ENCODE results near the gene NFATC1. TPM values are rescaled to one million over a fixed set of nuclear protein-coding genes. Genes with fewer than 3 reads are reported as not detected.

NFATC1 gene
- total RNA-seq, 1 donor from 2014 or later = 52.6 TPM

DNA sequence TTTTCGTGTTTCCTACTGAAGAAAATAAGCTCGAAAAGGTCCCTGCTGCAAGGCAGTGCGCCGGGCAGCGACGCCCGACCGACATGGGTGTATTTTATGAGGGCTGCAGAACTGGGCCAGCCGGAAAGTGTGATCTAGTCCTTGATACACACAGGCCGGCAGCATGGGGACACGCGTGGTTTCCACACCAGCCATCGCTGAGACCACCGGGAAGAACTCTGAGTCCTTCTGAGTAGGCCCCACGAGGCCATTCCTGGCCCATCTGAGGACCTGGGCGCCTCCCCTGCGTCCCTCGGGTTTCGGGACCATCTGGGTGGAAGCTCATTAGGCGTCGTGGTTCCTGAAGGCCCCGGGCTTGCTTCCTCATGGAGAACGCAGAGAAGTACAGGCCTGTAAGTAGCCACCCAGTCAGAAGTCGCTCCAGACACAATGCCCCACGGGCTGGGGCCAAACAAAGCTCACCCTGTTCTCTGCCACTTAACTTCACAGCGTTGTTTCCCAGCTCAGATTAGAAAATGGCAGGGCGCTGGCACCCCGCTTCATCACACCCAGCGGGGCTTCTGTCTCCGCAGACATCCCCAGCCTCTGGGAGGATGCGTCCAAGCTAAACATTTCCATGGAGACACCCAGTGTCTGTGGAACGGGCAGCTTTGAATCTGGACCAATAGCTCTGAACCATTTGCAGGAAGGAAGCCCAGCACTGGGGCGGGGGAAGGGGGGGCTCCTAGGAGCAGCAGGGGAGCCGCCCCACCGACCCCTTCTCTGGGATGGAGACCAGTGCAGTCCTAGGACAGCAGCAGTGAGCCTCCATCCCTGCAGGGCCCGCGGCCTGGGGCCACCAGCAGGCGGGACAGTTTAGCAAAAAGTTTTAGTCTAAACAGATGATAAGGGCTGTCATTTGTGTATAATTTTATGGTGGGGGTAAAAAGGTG is 2.4 kb downstream of the NFATC1 start:
- no peaks in the 10 kb centered on the region for H3K27me3 Mint-ChIP-seq

DNA sequence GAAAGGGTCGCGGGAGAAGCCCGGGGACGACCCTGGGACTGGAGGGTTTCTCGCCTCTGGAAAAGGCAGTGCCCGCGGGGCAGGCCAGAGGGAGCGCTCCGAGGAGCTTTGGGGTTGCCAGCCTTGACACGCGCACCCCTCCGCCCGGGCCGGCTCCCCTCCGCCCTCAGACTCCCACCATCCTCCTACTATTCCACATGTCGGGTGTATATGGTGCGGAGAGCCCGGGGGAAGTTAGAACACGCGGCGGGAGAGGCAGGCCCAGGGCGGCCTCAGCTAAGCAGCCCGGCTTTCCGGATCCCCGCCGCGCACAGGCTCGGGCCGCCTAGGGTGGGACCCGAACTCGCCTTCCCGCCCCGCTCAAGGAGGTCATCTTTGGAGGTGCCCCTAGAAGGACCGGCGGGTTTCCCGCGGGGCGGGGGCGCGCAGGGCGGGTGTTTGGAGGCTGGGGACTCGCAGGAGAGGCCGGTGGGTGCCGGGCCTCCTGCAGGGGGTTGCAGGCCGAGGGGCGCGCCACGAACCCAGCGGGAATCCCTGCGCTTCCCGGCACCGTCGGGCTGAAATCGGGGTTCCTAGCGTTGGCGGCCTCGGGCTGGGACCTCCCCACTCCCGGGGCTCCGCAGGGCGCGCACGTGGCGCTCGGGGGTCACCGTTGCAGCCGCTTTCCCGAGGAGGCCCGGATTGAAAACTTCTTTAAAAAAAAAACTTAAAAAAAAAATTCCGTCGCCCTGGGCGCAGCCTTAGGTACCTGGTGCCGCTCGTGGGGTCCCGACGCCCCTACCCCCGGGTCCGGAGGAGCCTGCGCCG is 3.7 kb downstream of the NFATC1 start:
- ATAC-seq (ENCODE audit: low read depth) = peak; percentile 7
- POLR2A ChIA-PET = interaction anchor here (0.7 to 4.0 kb wide), 5 partner anchors 36 to 124 kb away, joined by 3 to 38 read pairs (median 6); no protein-coding TSS in a partner anchor

More for the DNA sequence above, 2.4 kb downstream of the NFATC1 start:
- TF ChIP-seq, protein P1, sequence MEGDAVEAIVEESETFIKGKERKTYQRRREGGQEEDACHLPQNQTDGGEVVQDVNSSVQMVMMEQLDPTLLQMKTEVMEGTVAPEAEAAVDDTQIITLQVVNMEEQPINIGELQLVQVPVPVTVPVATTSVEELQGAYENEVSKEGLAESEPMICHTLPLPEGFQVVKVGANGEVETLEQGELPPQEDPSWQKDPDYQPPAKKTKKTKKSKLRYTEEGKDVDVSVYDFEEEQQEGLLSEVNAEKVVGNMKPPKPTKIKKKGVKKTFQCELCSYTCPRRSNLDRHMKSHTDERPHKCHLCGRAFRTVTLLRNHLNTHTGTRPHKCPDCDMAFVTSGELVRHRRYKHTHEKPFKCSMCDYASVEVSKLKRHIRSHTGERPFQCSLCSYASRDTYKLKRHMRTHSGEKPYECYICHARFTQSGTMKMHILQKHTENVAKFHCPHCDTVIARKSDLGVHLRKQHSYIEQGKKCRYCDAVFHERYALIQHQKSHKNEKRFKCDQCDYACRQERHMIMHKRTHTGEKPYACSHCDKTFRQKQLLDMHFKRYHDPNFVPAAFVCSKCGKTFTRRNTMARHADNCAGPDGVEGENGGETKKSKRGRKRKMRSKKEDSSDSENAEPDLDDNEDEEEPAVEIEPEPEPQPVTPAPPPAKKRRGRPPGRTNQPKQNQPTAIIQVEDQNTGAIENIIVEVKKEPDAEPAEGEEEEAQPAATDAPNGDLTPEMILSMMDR (IDR thresholded peaks at IDR 0.05) = no peak
- Mint-ChIP-seq H3K4me1 (peaks cover 55% of the 10 kb centered on the region), H3K36me3 (ENCODE audit: low read depth) (peaks cover 7% of the 10 kb centered on the region), H3K9me3 (no peaks in the 10 kb centered on the region), H3K27ac (peak overlapping the region; percentile 87), H3K4me3 (peak overlapping the region; percentile 81)
- intact Hi-C loops (cut with micrococcal nuclease) = loop anchor here (2.0 kb wide), 1 partner anchor 41 kb away; no protein-coding TSS in a partner anchor
- DNase-seq (no peak), ATAC-seq (ENCODE audit: low read depth) (no peak)
- CTCF ChIA-PET = interaction anchor here (0.8 to 4.4 kb wide), 6 partner anchors 18 to 245 kb away, joined by 3 to 30 read pairs (median 10); no protein-coding TSS in a partner anchor
- POLR2A ChIA-PET = interaction anchor here (0.8 to 4.0 kb wide), 11 partner anchors 23 to 132 kb away, joined by 3 to 38 read pairs (median 6); no protein-coding TSS in a partner anchor

DNA sequence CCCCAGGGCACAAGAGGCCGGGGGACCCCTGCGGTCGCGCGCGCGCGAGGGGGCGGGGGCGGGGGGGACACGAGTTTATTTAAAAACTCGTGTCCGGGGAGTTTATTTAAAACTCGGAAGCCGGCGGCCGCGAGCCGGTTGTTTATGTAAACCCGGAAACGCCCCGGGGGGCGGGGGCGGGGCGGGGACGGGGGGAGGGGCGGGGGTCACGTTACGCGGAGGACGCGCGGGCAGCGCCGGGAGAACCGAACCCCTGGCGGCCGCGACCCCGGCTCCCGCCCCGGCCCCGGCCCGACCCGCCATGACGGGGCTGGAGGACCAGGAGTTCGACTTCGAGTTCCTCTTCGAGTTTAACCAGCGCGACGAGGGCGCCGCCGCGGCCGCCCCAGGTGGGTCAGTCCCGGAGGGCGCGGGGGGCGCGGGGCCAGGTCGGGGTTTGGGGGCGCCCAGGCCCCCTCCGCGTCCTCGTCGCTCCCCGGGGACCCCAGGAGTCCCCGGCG is 4.4 kb downstream of the NFATC1 start:
- TF ChIP-seq, protein P1 (IDR thresholded peaks at IDR 0.05) = no peak
- POLR2A ChIA-PET = interaction anchor here (0.9 to 2.4 kb wide), 4 partner anchors 18 to 124 kb away, joined by 3 to 6 read pairs (median 5); no protein-coding TSS in a partner anchor
- Mint-ChIP-seq H3K36me3 (ENCODE audit: low read depth) (peaks cover 11% of the 10 kb centered on the region), H3K4me1 (peaks cover 67% of the 10 kb centered on the region), H3K27me3 (no peaks in the 10 kb centered on the region), H3K27ac (no peak overlapping the region), H3K4me3 (peak overlapping the region; percentile 53), H3K9me3 (no peaks in the 10 kb centered on the region)
- DNase-seq (peak; percentile 66), ATAC-seq (ENCODE audit: low read depth) (peak; percentile 33)
- intact Hi-C loops (cut with micrococcal nuclease) = no loop called here
- CTCF ChIA-PET = no interaction called here

More for the DNA sequence above, 3.7 kb downstream of the NFATC1 start:
- H3K27ac Mint-ChIP-seq = peak overlapping the region; percentile 87
- CTCF ChIA-PET = interaction anchor here (4.3 kb wide), 1 partner anchor 19 kb away, joined by 16 read pairs; no protein-coding TSS in a partner anchor
- intact Hi-C loops (cut with micrococcal nuclease) = loop anchor here (2.0 kb wide), 1 partner anchor 39 kb away; no protein-coding TSS in a partner anchor
- peak overlapping the region; percentile 81 for H3K4me3 Mint-ChIP-seq
- no peaks in the 10 kb centered on the region for H3K27me3 Mint-ChIP-seq
- TF ChIP-seq, protein P1 (IDR thresholded peaks at IDR 0.05) = no peak
- peak; percentile 55 for DNase-seq
- H3K36me3 Mint-ChIP-seq (ENCODE audit: low read depth) = peaks cover 11% of the 10 kb centered on the region
- H3K9me3 Mint-ChIP-seq = no peaks in the 10 kb centered on the region
- H3K4me1 Mint-ChIP-seq = peaks cover 65% of the 10 kb centered on the region

DNA sequence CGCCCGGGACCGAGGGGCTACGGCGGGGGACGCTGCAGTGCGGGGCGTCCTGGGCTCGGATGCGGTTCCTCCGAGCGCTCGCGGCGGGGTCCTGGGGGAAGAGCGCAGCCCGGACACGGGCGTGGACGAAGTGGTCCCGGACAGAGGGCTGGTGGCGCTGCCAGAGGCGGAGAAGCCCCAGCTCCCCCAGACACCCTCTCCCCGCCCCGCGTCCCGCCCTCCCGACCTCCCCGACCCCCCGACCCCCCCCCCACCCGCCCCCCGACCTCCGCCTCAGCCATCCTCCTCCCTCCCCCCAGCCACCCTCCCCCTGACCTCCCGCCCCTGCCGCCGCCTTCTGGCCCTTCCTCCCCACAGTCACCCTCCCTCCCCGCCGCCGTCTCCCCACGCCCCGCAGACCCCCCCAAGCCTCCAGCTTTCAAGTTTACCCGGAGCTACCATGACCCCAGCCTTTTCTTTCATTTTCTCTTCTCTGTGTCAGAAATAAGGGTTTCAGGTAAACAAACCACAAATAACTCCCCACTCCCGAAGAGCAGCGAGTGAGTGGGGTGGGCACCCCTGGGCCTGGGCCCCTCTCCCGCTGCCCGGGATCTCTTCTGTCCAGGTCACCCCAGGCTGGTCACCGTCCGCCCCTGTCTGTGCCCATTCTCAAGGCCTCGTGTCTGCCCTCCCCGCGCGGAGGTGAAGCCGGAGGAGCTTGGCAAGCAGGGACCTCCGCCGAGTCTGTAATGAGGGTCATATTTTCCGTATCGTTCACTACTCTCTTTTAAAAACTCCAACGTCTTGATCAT is 5.1 kb downstream of the NFATC1 start:
- TF ChIP-seq, protein P1 (IDR thresholded peaks at IDR 0.05) = no peak
- Mint-ChIP-seq H3K27ac (peak overlapping the region; percentile 98), H3K36me3 (ENCODE audit: low read depth) (peaks cover 13% of the 10 kb centered on the region), H3K4me3 (peak overlapping the region; percentile 83), H3K9me3 (no peaks in the 10 kb centered on the region), H3K27me3 (no peaks in the 10 kb centered on the region), H3K4me1 (peaks cover 73% of the 10 kb centered on the region)
- ChIA-PET POLR2A (interaction anchor here (0.9 to 2.2 kb wide), 4 partner anchors 19 to 123 kb away, joined by 3 to 6 read pairs (median 4); no protein-coding TSS in a partner anchor), CTCF (no interaction called here)
- intact Hi-C loops (cut with micrococcal nuclease) = no loop called here
- peak; percentile 12 for ATAC-seq (ENCODE audit: low read depth)
- DNase-seq = no peak

Data from activated B cell treated with CpG ODN at 0.5 μM for 24 hours (primary cell).